ENCODE data around the gene CCL13. TPM values are rescaled to one million over a fixed set of nuclear protein-coding genes. Genes with fewer than 3 reads are reported as not detected.

CCL13 gene
- total RNA-seq, 2 experiments from 2014 or later: not detected

DNA sequence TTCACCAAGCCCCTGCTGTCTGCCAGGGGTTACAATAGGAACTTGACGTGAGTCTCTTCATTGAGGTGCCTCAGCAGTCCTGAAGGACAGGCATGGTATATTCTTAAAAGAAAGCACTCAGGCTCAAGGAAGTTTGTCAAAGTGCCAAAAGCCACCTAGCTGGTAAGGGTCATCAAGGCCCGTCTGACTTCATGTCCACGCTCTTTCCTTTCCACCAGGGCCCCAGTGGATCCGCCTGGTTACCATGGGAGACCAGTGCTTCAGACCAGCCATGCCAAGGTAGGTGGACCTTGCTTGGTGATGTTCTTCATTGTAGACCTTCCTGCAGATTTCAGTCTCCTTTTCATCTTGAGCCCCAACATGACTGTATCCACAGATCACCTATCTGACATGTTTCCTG, 34.4 kb downstream of the CCL13 start:
- Mint-ChIP-seq H3K9me3 (no peaks in the 10 kb centered on the region), H3K36me3 (ENCODE audit: low read depth) (no peaks in the 10 kb centered on the region), H3K27me3 (peaks cover 17% of the 10 kb centered on the region), H3K27ac (no peak overlapping the region), H3K4me1 (peaks cover 49% of the 10 kb centered on the region), H3K4me3 (no peak overlapping the region)
- CTCF ChIA-PET: no interaction called here
- DNase-seq: no peak
- POLR2A ChIA-PET: no interaction called here

DNA sequence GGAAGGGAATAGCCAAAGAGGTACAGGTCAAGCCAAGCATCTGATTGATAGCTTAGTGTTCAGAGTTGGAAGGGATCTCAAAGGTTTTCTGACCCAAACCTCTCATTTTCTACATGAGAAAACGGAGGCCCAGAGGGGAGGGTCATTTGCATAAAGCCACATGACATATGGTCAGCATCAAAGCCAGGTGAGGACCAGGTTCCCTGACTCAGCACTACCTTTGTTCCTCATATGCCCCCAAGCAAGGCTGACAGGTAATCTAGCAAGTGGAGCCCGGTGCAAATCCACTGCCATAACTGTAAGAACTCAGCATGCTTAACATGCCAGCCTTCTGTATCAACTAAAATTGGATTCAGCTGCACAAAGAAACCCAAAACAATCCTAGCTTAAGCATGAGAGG, 35.0 kb downstream of the CCL13 start:
- DNase-seq: no peak
- no peak overlapping the region for H3K4me3 Mint-ChIP-seq
- H3K27ac Mint-ChIP-seq: no peak overlapping the region
- no peaks in the 10 kb centered on the region for H3K9me3 Mint-ChIP-seq
- peaks cover 43% of the 10 kb centered on the region for H3K4me1 Mint-ChIP-seq
- ChIA-PET POLR2A (no interaction called here), CTCF (interaction anchor here (1.7 kb wide), 1 partner anchor 30 kb away, joined by 10 read pairs; no protein-coding TSS in a partner anchor)
- H3K36me3 Mint-ChIP-seq (ENCODE audit: low read depth): no peaks in the 10 kb centered on the region
- peaks cover 18% of the 10 kb centered on the region for H3K27me3 Mint-ChIP-seq

DNA sequence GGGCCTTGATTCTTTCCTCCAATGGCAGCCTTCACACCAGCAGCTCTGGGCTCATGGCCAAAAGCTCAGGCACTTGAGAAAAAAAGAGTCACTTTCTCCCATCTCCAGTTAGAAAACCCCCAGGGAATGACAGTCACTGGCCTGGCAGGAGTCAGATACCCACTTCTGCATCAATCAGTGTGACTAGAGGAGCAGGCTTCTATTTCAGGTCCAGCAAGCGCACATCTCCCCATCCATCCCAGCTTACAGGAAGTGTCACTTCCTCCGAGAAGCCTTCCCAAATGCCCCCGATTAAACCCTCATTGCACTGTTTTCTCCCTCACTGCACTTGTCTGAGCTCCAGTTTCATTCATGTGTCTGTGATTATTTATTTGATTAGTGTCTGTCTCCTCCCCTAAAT, 37.1 kb downstream of the CCL13 start:
- H3K4me3 Mint-ChIP-seq: no peak overlapping the region
- no peaks in the 10 kb centered on the region for H3K36me3 Mint-ChIP-seq (ENCODE audit: low read depth)
- no peaks in the 10 kb centered on the region for H3K9me3 Mint-ChIP-seq
- DNase-seq: no peak
- ChIA-PET CTCF (interaction anchor here (0.6 to 1.2 kb wide), 4 partner anchors 9 to 27 kb away, joined by 3 to 4 read pairs (median 3); no protein-coding TSS in a partner anchor), POLR2A (no interaction called here)
- H3K27ac Mint-ChIP-seq: no peak overlapping the region
- peaks cover 38% of the 10 kb centered on the region for H3K4me1 Mint-ChIP-seq
- H3K27me3 Mint-ChIP-seq: peaks cover 31% of the 10 kb centered on the region

DNA sequence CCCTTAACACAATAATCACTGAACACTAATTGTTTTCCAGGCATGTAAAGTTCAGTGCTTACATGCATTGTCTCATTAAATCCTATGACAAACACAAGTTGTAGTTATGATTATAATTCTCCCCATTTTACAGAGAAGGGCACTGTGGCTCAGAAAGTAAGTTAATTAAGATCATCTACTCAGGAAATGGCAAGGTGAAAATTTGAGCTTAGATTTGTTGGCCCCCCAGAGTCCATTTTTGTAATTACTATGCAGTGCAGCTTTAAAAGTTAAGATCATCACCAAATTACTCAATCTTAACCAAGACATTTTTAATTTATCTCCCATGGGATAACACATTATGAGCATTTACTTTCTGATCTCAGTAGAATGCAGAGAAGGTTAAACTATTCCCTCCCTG, 41.0 kb downstream of the CCL13 start:
- Mint-ChIP-seq H3K9me3 (no peaks in the 10 kb centered on the region), H3K4me3 (no peak overlapping the region), H3K27ac (no peak overlapping the region), H3K36me3 (ENCODE audit: low read depth) (no peaks in the 10 kb centered on the region), H3K4me1 (peaks cover 42% of the 10 kb centered on the region), H3K27me3 (peaks cover 27% of the 10 kb centered on the region)
- no peak for DNase-seq
- ChIA-PET POLR2A (interaction anchor here (1.3 kb wide), 1 partner anchor 15 kb away, joined by 5 read pairs; no protein-coding TSS in a partner anchor), CTCF (interaction anchor here (0.6 to 1.9 kb wide), 7 partner anchors 10 to 39 kb away, joined by 3 to 8 read pairs (median 5); partner anchors contain the start of gene CCL1)

DNA sequence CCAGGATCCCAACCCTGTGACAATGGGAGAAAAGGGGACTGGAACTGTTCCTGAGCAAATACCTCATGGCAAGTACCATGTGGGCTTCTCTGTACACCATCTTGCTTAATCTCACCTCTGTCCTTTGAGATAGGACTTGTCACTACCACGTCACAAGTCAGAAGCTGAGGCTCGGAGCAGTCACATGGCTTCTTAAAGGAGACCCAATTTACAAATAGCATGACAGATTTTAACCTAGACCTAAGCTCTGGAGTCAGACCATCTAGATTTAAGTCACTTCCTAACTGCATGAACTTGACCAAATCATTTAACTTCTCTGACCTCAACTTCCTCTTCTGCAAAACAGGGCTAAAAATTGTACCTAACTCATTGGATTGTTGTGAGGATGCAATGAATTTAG, 42.7 kb downstream of the CCL13 start:
- no peak for DNase-seq
- ChIA-PET POLR2A (interaction anchor here (1.3 kb wide), 1 partner anchor 15 kb away, joined by 3 read pairs; no protein-coding TSS in a partner anchor), CTCF (interaction anchor here (0.7 to 3.3 kb wide), 8 partner anchors 10 to 198 kb away, joined by 3 to 27 read pairs (median 4); partner anchors contain the start of gene CCL1)
- no peak overlapping the region for H3K4me3 Mint-ChIP-seq
- peaks cover 42% of the 10 kb centered on the region for H3K4me1 Mint-ChIP-seq
- H3K27ac Mint-ChIP-seq: peak overlapping the region; percentile 44
- H3K27me3 Mint-ChIP-seq: peaks cover 26% of the 10 kb centered on the region
- H3K36me3 Mint-ChIP-seq (ENCODE audit: low read depth): no peaks in the 10 kb centered on the region
- no peaks in the 10 kb centered on the region for H3K9me3 Mint-ChIP-seq

DNA sequence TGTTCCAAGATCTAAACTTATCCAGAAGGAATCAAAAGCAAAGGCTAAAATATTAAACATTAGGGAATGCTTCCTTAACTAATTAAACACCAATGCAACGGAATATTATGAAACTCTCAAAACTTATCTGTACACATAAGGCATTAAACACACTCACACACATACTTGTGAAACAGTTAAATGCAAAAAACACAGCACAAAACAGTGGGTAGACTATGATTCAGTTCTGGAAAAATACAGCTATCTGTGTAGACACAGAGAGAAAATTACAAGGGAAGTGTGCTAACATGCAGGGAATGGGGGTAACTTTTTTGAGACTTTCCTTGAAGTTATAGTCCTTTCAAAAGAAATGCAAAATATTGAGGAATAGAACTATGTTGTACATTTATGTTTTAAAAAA, 43.4 kb downstream of the CCL13 start:
- no peaks in the 10 kb centered on the region for H3K9me3 Mint-ChIP-seq
- no peaks in the 10 kb centered on the region for H3K36me3 Mint-ChIP-seq (ENCODE audit: low read depth)
- no peak overlapping the region for H3K27ac Mint-ChIP-seq
- CTCF ChIA-PET: interaction anchor here (0.9 to 3.3 kb wide), 8 partner anchors 14 to 1409 kb away, joined by 3 to 27 read pairs (median 4); partner anchors contain the start of gene CCL1
- H3K4me1 Mint-ChIP-seq: peaks cover 42% of the 10 kb centered on the region
- no peak overlapping the region for H3K4me3 Mint-ChIP-seq
- POLR2A ChIA-PET: interaction anchor here (1.3 kb wide), 1 partner anchor 16 kb away, joined by 3 read pairs; no protein-coding TSS in a partner anchor
- no peak for DNase-seq
- H3K27me3 Mint-ChIP-seq: peaks cover 24% of the 10 kb centered on the region

DNA sequence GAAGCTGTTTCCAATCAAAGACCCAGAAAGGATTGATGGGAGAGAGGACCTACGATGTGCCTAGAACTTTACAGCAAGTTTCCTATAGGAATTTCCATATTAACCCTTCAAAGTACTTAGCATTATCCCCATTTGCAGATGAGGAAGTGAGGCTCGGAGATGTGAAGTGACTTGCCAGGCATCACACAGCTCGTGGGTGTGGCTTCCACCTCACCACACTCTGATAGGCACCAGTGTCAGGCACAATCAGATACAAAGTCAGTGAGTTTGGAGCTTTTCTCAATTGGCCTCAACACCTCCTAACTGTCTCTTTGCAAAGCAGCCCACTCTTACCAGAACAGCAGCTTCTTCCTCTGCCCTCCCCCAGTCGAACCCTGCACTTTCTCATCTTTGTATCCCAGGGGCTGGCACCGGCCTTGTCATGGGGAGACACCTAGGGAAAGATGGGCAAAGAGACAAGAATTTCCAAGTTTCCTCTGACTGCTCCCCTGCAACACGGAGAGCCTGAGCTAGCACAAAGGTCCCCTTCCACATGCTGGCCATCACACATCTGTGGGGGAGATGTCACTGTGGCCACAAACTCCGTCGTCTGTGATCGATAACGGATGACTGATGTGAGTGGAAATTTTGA, 44.1 kb downstream of the CCL13 start:
- POLR2A ChIA-PET: no interaction called here
- H3K27me3 Mint-ChIP-seq: peaks cover 18% of the 10 kb centered on the region
- no peaks in the 10 kb centered on the region for H3K9me3 Mint-ChIP-seq
- H3K4me3 Mint-ChIP-seq: no peak overlapping the region
- DNase-seq: peak; percentile 28
- no peak overlapping the region for H3K27ac Mint-ChIP-seq
- no peaks in the 10 kb centered on the region for H3K36me3 Mint-ChIP-seq (ENCODE audit: low read depth)
- peaks cover 42% of the 10 kb centered on the region for H3K4me1 Mint-ChIP-seq
- CTCF ChIA-PET: interaction anchor here (0.9 to 3.3 kb wide), 6 partner anchors 18 to 1408 kb away, joined by 3 to 27 read pairs (median 8); partner anchors contain the start of gene CCL1

DNA sequence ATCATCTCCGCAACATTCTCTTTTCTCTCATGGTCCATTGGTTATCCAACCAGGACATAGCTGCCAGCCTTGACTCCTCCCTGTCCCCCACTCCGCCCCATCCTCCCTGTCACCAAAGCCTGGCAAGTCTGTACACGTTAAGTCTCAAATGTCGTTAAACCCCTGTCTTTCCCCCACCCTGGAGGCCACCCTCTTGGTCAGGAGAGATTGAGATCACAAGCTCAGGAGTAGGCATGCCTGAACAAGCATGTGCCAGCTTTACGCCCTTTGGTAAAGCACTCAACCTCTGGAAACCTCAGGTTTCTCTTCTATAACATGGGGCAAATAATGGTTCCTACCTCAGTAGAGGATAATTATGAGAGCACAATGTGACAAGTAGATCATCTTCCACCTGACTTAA, 44.9 kb downstream of the CCL13 start:
- Mint-ChIP-seq H3K9me3 (no peaks in the 10 kb centered on the region), H3K36me3 (ENCODE audit: low read depth) (no peaks in the 10 kb centered on the region), H3K27me3 (peaks cover 14% of the 10 kb centered on the region), H3K4me1 (peaks cover 42% of the 10 kb centered on the region), H3K27ac (no peak overlapping the region), H3K4me3 (no peak overlapping the region)
- POLR2A ChIA-PET: no interaction called here
- CTCF ChIA-PET: interaction anchor here (3.0 kb wide), 1 partner anchor 39 kb away, joined by 27 read pairs; the partner anchor contains the start of gene CCL1
- no peak for DNase-seq

DNA sequence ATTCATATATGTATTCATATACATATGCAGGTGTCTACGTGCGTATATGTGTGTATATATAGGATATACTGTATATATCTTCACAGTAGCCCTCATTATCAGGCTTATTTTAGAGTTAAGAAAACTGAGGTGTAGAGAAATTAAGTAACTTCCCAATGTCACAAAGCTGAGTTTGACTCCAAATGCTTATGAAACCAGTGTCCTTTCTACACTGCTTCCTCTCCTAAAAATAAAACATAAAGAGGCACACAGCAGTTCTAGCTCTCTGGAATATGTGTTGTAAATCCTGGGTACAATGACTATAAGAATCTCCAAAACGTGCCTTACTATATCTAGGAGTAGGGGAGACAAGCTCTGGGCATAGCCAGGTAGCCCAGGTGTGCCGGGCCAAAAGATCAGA, 46.7 kb downstream of the CCL13 start:
- CTCF ChIA-PET: interaction anchor here (0.5 kb wide), 1 partner anchor 783 kb away, joined by 3 read pairs; no protein-coding TSS in a partner anchor
- Mint-ChIP-seq H3K36me3 (ENCODE audit: low read depth) (no peaks in the 10 kb centered on the region), H3K27ac (no peak overlapping the region), H3K4me1 (peaks cover 31% of the 10 kb centered on the region), H3K27me3 (peaks cover 7% of the 10 kb centered on the region), H3K9me3 (no peaks in the 10 kb centered on the region), H3K4me3 (no peak overlapping the region)
- POLR2A ChIA-PET: no interaction called here
- no peak for DNase-seq

DNA sequence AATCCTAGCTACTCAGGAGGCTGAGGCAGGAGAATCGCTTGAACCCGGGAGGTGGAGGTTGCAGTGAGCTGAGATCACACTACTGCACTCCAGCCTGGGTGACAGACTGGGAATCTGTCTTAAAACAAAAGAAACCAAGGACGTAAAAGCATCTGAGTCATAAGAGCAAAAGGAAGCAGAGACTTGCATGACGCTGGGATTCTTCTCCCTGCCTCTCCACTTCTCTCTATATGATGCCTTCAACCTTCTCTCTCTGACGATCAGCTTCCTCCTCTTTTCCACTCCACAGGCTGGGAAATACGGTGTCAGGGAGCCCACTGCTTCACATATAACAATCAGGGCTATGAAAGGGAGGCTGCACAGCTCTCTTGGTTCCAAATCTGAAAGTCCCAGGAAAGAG, 49.9 kb downstream of the CCL13 start:
- no peaks in the 10 kb centered on the region for H3K36me3 Mint-ChIP-seq (ENCODE audit: low read depth)
- ChIA-PET POLR2A (no interaction called here), CTCF (no interaction called here)
- H3K4me3 Mint-ChIP-seq: no peak overlapping the region
- no peaks in the 10 kb centered on the region for H3K9me3 Mint-ChIP-seq
- H3K27ac Mint-ChIP-seq: no peak overlapping the region
- peaks cover 29% of the 10 kb centered on the region for H3K27me3 Mint-ChIP-seq
- no peak for DNase-seq
- H3K4me1 Mint-ChIP-seq: peaks cover 7% of the 10 kb centered on the region

Other genes starting within 250 kb of the CCL13 start
- not detected for gene CCL2, start 101.2 kb upstream of the CCL13 start, total RNA-seq
- not detected for gene CCL7, start 86.3 kb upstream of the CCL13 start, total RNA-seq
- not detected for gene CCL11, start 70.7 kb upstream of the CCL13 start, total RNA-seq
- gene CCL8, start 37.0 kb upstream of the CCL13 start, total RNA-seq: not detected
- 1 to 10 TPM; 4.8 to 6.8 TPM for gene CCL1, start 6.8 kb downstream of the CCL13 start, total RNA-seq
- gene TMEM132E, start 223.1 kb downstream of the CCL13 start, total RNA-seq: not detected